HCT116 (cell line): ENCODE data around the gene P2RX6. TPM values are rescaled to one million over a fixed set of nuclear protein-coding genes. Genes with fewer than 3 reads are reported as not detected.

ENCODE experiments used
- ATAC-seq: fragments of 200-7000 bp; cut with Tn5 transposase; 2 replicates; pipeline ENCODE4 v1.9.1; 2020; ENCODE audit warnings: mild to moderate bottlenecking, moderate library complexity
- BruUV-seq: library from RNA; stranded (reverse); fragments of 400-500 nt; replicated peaks from 2 replicates; lab custom pipeline; 2021; lab: Mats Ljungman, UMichigan
- CTCF ChIA-PET: fragments of 300-600 bp; sonication (Branson Sonifier 250); formaldehyde crosslinking; loops from one replicate; lab custom pipeline; 2021; ENCODE audit warnings: antibody characterized with exemption; lab: Charles Lee
- POLR2A ChIA-PET: fragments of 300-600, 350-600 bp; sonication (Branson Sonifier 250); formaldehyde crosslinking; loops from one replicate; lab custom pipeline; 2021; ENCODE audit warnings: antibody characterized with exemption; lab: Charles Lee
- RAD21 ChIA-PET, 2 experiments: fragments of 300-600 bp; sonication (Branson Sonifier 250); formaldehyde crosslinking; loops; one replicate each; lab custom pipeline; 2023; ENCODE audit warnings: low total read pairs in 2 of 2; ENCODE audit not compliant: uncharacterized antibody in 2 of 2, unreplicated experiment in 2 of 2, low non-redundant PET in 1 of 2; lab: Charles Lee
- DNase-seq: peaks from one replicate; pipeline ENCODE4 v3.0.0-alpha.2; 2010; ENCODE audit warnings: low read depth, low spot score
- H2AFZ ChIP-seq: fragments of 200-600 bp; shearing (Covaris generic), sonication (generic); 2 replicates; pipeline ENCODE4 v1.6.1; 2017; ENCODE audit warnings: low read depth, mixed run types, mixed read lengths, antibody characterized with exemption, low read length; ENCODE audit not compliant: poor library complexity, severe bottlenecking
- H3K27ac ChIP-seq: 2 replicates; pipeline ENCODE4 v1.5.1; 2012; ENCODE audit warnings: low read depth, low read length
- H3K27me3 ChIP-seq: fragments of 200-600 bp; sonication (generic); 2 replicates; pipeline ENCODE4 v1.6.1; 2016; ENCODE audit warnings: mixed run types, low read length, mixed read lengths; ENCODE audit not compliant: insufficient read depth
- H3K36me3 ChIP-seq, 2 experiments: fragments of 200-500 bp in 1 of 2; fragments of 200-600 bp in 1 of 2; sonication (Bioruptor generic) in 1 of 2; sonication (generic) in 1 of 2; 2 replicates each; pipeline versions ENCODE4 v1.5.1 to v1.6.1; 2014 to 2016; ENCODE audit warnings: low read length in 2 of 2, inconsistent platforms in 1 of 2, mixed read lengths in 1 of 2, mixed run types in 1 of 2; ENCODE audit not compliant: insufficient read depth in 2 of 2, control insufficient read depth in 1 of 2
- H3K4me1 ChIP-seq, 2 experiments: fragments of 200-600 bp in 1 of 2; sonication (generic) in 1 of 2; 2 replicates each; pipeline versions ENCODE4 v1.5.1 to v1.6.1; 2012 to 2017; ENCODE audit warnings: low read length in 2 of 2, inconsistent platforms in 1 of 2, mild to moderate bottlenecking in 1 of 2, mixed read lengths in 1 of 2, mixed run types in 1 of 2, moderate library complexity in 1 of 2; ENCODE audit not compliant: insufficient read depth in 2 of 2, control insufficient read depth in 1 of 2
- H3K4me2 ChIP-seq: fragments of 200-600 bp; sonication (generic); 2 replicates; pipeline ENCODE4 v1.6.1; 2017; ENCODE audit warnings: mixed run types, low read length, mixed read lengths
- H3K4me3 ChIP-seq, 2 experiments: fragments of 200-600 bp in 1 of 2; sonication (generic) in 1 of 2; replicated peaks in 1 of 2; 2 replicates each; pipeline ENCODE4 v1.5.1; 2011 to 2016; ENCODE audit warnings: low read length in 2 of 2, control low read depth in 1 of 2, low read depth in 1 of 2, mild to moderate bottlenecking in 1 of 2, mixed read lengths in 1 of 2, mixed run types in 1 of 2
- H3K79me2 ChIP-seq: fragments of 200-600 bp; sonication (generic); 2 replicates; pipeline ENCODE4 v1.6.1; 2017; ENCODE audit warnings: mild to moderate bottlenecking, mixed run types, low read length, moderate library complexity, mixed read lengths; ENCODE audit not compliant: insufficient read depth
- H3K9ac ChIP-seq: fragments of 200-600 bp; sonication (generic); 2 replicates; pipeline ENCODE4 v1.6.1; 2016; ENCODE audit warnings: low read length, mixed read lengths
- H3K9me2 ChIP-seq: fragments of 200-600 bp; sonication (generic), shearing (Covaris generic); 2 replicates; pipeline ENCODE4 v1.6.1; 2017; ENCODE audit warnings: mixed run types, mild to moderate bottlenecking, moderate library complexity; ENCODE audit not compliant: insufficient read depth
- H3K9me3 ChIP-seq, 2 experiments: fragments of 200-500 bp in 1 of 2; fragments of 200-600 bp in 1 of 2; sonication (Bioruptor generic) in 1 of 2; sonication (generic) in 1 of 2; 2 replicates each; pipeline ENCODE4 v1.6.1; 2014 to 2017; ENCODE audit warnings: low read length in 2 of 2, mixed read lengths in 2 of 2, inconsistent platforms in 1 of 2, low read depth in 1 of 2, mild to moderate bottlenecking in 1 of 2, mixed run types in 1 of 2, moderate library complexity in 1 of 2; ENCODE audit not compliant: control insufficient read depth in 1 of 2, insufficient read depth in 1 of 2
- H4K20me1 ChIP-seq: fragments of 200-600 bp; sonication (generic), shearing (Covaris generic); 2 replicates; pipeline ENCODE4 v1.6.1; 2017; ENCODE audit warnings: mixed run types, mild to moderate bottlenecking, moderate library complexity; ENCODE audit not compliant: insufficient read depth
- JUND ChIP-seq: IDR thresholded peaks from 2 replicates; pipeline ENCODE4 v1.6.1; 2012
- POLR2AphosphoS5 ChIP-seq: IDR thresholded peaks from 2 replicates; pipeline ENCODE4 v1.6.1; 2011; ENCODE audit warnings: mild to moderate bottlenecking, low read depth, low read length, moderate library complexity
- SP1 ChIP-seq: IDR thresholded peaks from 2 replicates; pipeline ENCODE4 v1.6.1; 2012; ENCODE audit warnings: low read depth
- ZNF274 ChIP-seq: fragments of 200-500 bp; sonication (Bioruptor generic); IDR thresholded peaks from 2 replicates; pipeline ENCODE4 v1.6.1; 2014; ENCODE audit warnings: mild to moderate bottlenecking, low read depth, low read length, inconsistent platforms
- intact Hi-C: fragments of 100-400 bp; cut with micrococcal nuclease; formaldehyde crosslinking; loops from 2 replicates; pipeline ENCODE4 v1.10.0; 2022
- total RNA-seq: library from RNA; stranded (reverse); gene quantifications from one replicate; pipeline ENCODE4 v1.2.1, GENCODE V29; 2021; ENCODE audit not compliant: unreplicated experiment

The P2RX6 gene
- total RNA-seq, 1 experiment from 2014 or later, result 0.20 TPM

DNA sequence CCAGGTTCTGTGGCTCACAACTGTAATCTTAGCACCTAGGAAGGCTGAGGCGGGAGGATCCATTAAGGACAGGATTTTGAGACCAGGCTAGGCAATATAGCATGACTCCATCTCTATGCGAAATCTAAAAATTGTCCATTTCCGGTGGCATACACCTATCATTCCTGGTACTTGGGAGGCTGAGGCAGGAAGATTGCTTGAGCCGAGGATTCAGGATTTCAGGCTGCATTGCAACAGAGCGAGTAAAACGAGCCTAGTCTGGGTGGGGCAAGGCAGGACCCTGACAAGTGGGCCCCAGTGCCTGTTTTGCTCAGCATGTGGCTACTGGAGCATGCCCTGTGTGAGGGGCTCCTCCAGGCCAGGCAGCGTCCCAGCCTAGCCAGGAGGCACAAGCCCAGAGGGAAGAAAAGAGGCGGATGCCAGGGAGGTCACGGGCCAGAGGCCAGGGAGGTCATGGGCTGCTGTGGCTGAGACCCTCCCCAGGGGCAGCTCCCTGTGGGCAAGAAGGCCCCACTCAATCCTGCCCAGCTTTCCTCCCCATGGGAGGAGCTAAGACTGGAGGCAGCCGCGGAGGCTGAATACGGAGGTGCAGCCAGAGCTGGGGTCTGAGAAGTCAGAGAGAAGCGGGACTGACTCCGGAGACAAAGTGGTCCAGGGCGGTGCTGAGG lies 39.2 kb downstream of the P2RX6 start:
- H4K20me1 ChIP-seq, result no peaks in the 10 kb centered on the region
- BruUV-seq, result no TSS peak
- no peak for DNase-seq
- H3K4me1 ChIP-seq, result no peaks in the 10 kb centered on the region
- intact Hi-C loops, result no loop called here
- peaks cover 4% of the 10 kb centered on the region; the same call in 1 of the 2 replicates for H3K27me3 ChIP-seq
- CTCF ChIA-PET, result no interaction called here
- no peaks in the 10 kb centered on the region for H3K9me2 ChIP-seq
- H3K79me2 ChIP-seq, result no peaks in the 10 kb centered on the region
- H3K9ac ChIP-seq, result no peak overlapping the region
- POLR2A ChIA-PET, result no interaction called here
- no peak overlapping the region for H3K27ac ChIP-seq
- no peak for ATAC-seq
- RAD21 ChIA-PET, result no interaction called here
- TF ChIP-seq SP1, result no peak
- no peak for TF ChIP-seq JUND
- TF ChIP-seq, all 23 proteins: peak for 0
- Histone ChIP-seq H3K36me3 (no peaks in the 10 kb centered on the region), H2AFZ (no peak overlapping the region), H3K9me3 (no peaks in the 10 kb centered on the region), H3K4me2 (no peak overlapping the region), H3K4me3 (no peak overlapping the region)

DNA sequence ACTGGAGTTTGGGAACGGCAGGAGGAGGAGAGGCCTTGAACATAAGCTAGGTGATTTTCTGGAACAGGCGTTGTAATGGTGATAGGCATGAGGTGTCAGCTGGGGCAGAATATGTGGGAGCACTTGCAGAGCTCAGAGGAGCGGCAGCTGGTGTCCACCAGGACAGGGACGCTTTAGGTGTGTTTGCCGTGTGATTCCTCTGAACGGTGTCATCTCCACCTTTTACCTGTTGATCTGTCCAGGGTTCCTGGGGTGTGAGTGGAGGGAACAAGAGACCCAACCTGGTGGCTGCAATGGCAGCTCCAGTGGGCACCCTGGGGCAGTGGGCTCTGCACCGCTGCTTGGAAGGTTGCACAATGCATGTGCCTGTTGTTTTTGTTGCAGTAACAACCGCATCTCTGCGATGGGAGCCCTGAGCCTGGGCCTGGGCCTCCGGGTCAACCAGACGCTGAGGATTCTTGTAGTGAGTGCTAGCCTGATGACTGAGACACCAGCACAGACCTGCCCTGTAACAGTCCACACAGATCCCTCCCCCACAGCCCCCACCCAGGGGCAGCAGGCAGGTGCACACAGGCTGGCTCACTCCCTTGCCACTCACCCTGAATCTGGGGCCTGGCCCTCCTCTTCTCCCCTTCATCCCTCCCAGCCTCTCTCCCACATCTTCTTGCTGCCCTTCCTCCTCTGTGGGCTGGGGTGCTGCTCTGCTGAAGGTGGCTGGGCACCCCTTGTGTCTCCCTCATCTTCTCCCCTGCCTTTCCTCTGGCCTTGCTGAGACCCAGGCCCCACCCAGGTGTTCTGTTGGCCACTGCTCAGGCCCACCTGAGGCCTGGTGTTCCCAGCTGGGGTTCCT lies 40.0 kb downstream of the P2RX6 start:
- ChIA-PET RAD21 (no interaction called here), CTCF (no interaction called here), POLR2A (no interaction called here)
- Histone ChIP-seq H3K4me1 (no peaks in the 10 kb centered on the region), H2AFZ (no peak overlapping the region), H4K20me1 (no peaks in the 10 kb centered on the region), H3K36me3 (no peaks in the 10 kb centered on the region), H3K27me3 (peaks cover 4% of the 10 kb centered on the region; the same call in 1 of the 2 replicates), H3K4me2 (no peak overlapping the region), H3K9me3 (no peaks in the 10 kb centered on the region), H3K79me2 (no peaks in the 10 kb centered on the region), H3K9me2 (no peaks in the 10 kb centered on the region), H3K27ac (no peak overlapping the region), H3K9ac (no peak overlapping the region), H3K4me3 (no peak overlapping the region)
- no TSS peak for BruUV-seq
- no peak for DNase-seq
- intact Hi-C loops, result no loop called here
- TF ChIP-seq POLR2AphosphoS5 (no peak), SP1 (no peak), ZNF274 (no peak)
- ATAC-seq, result no peak
